OCI-LY7 (cell line): ENCODE results near the gene ENSA. TPM values are rescaled to one million over a fixed set of nuclear protein-coding genes. Genes with fewer than 3 reads are reported as not detected.
"Not testable (repeated sequence)": the region's sequence is repeated elsewhere in the genome, so short reads cannot be mapped to it uniquely, and the experiment has no call there.

Experiments used
- BruUV-seq: library from RNA; stranded (reverse); fragments of 400-500 nt; replicated peaks from 2 replicates; lab custom pipeline; 2021; lab: Mats Ljungman, UMichigan
- CTCF ChIA-PET: fragments of 300-600 bp; sonication (Branson Sonifier 250); formaldehyde crosslinking; loops from one replicate; lab custom pipeline; 2022; ENCODE audit warnings: antibody characterized with exemption; ENCODE audit not compliant: unreplicated experiment; lab: Charles Lee
- POLR2A ChIA-PET: fragments of 300-600 bp; sonication (Branson Sonifier 250); formaldehyde crosslinking; loops from one replicate; lab custom pipeline; 2022; ENCODE audit warnings: antibody characterized with exemption; lab: Charles Lee
- DNase-seq: peaks from one replicate; pipeline ENCODE4 v3.0.0-alpha.2; 2015; ENCODE audit warnings: low spot score
- H2AFZ ChIP-seq: fragments of 200-600 bp; sonication (generic), shearing (Covaris generic); 2 replicates; pipeline ENCODE4 v1.6.1; 2014; ENCODE audit warnings: mild to moderate bottlenecking, antibody characterized with exemption, low read length, moderate library complexity
- H3K27ac ChIP-seq: fragments of 200-600 bp; sonication (generic); 2 replicates; pipeline ENCODE4 v1.5.1; 2014; ENCODE audit warnings: mixed run types, low read depth, mild to moderate bottlenecking, moderate library complexity, low read length, inconsistent platforms; ENCODE audit not compliant: poor library complexity, severe bottlenecking
- H3K36me3 ChIP-seq: fragments of 200-600 bp; sonication (generic); 2 replicates; pipeline ENCODE4 v1.6.1; 2014; ENCODE audit warnings: mild to moderate bottlenecking, antibody characterized with exemption, low read length, moderate library complexity, mixed read lengths; ENCODE audit not compliant: insufficient read depth
- H3K4me1 ChIP-seq: fragments of 200-600 bp; sonication (generic); 2 replicates; pipeline ENCODE4 v1.5.1; 2014; ENCODE audit warnings: mild to moderate bottlenecking, low read length; ENCODE audit not compliant: insufficient read depth, poor library complexity, severe bottlenecking
- H3K4me2 ChIP-seq: fragments of 200-600 bp; sonication (generic); 2 replicates; pipeline ENCODE4 v1.6.1; 2014; ENCODE audit warnings: mild to moderate bottlenecking, low read length
- H3K4me3 ChIP-seq: fragments of 200-600 bp; sonication (generic); 2 replicates; pipeline ENCODE4 v1.5.1; 2014; ENCODE audit warnings: mild to moderate bottlenecking, low read depth, low read length; ENCODE audit not compliant: poor library complexity, severe bottlenecking
- H3K79me2 ChIP-seq: fragments of 200-600 bp; sonication (generic); 2 replicates; pipeline ENCODE4 v1.6.1; 2016; ENCODE audit warnings: low read depth, mild to moderate bottlenecking, low read length, moderate library complexity, mixed read lengths; ENCODE audit not compliant: insufficient read depth
- H3K9me2 ChIP-seq: fragments of 200-600 bp; sonication (generic); 2 replicates; pipeline ENCODE4 v1.6.1; 2016; ENCODE audit warnings: mild to moderate bottlenecking, low read length, mixed read lengths; ENCODE audit not compliant: insufficient read depth
- H3K9me3 ChIP-seq: fragments of 200-600 bp; sonication (generic); 2 replicates; pipeline ENCODE4 v1.6.1; 2014; ENCODE audit warnings: mild to moderate bottlenecking, mixed run types, low read length, mixed read lengths
- H4K20me1 ChIP-seq: fragments of 200-600 bp; sonication (generic); 2 replicates; pipeline ENCODE4 v1.6.1; 2014; ENCODE audit warnings: mild to moderate bottlenecking, antibody characterized with exemption, low read length, moderate library complexity, mixed read lengths; ENCODE audit not compliant: insufficient read depth
- EZH2phosphoT487 ChIP-seq: fragments of 200-600 bp; sonication (generic); IDR thresholded peaks from 2 replicates; pipeline ENCODE4 v1.6.1; 2018; ENCODE audit warnings: low read depth, borderline replicate concordance, mild to moderate bottlenecking, mixed run types, antibody characterized with exemption, low read length, moderate library complexity, mixed read lengths
- intact Hi-C: fragments of 100-400 bp; cut with micrococcal nuclease; formaldehyde crosslinking; loops from one replicate; pipeline ENCODE4 v1.10.0; 2022; ENCODE audit not compliant: unreplicated experiment
- total RNA-seq, 2 experiments: library from RNA; depleted of rRNA in 1 of 2; stranded (reverse); fragments of >200 nt in 1 of 2; shearing (Covaris generic) in 1 of 2; gene quantifications; 2 replicates each; pipeline ENCODE4 v1.2.3, GENCODE V29; 2014 to 2022
- TF ChIP-seq, protein P1 (sequence below): fragments of 200-600 bp; sonication (generic); conservative IDR thresholded peaks from 2 replicates; pipeline ENCODE4 v1.5.1; 2014; ENCODE audit warnings: mild to moderate bottlenecking, antibody characterized with exemption, low read length, moderate library complexity, mixed read lengths

ENSA gene
- total RNA-seq, 2 experiments from 2014 or later: 97.1 to 164 TPM

GRCh38 chr1:150606463-150607142 is 22.8 kb downstream of the ENSA start:
- peaks cover 12% of the 10 kb centered on the region for H3K36me3 ChIP-seq
- ChIA-PET POLR2A (interaction anchor here (0.6 to 0.9 kb wide), 3 partner anchors 21 to 65 kb away, joined by 3 read pairs; no protein-coding TSS in a partner anchor), CTCF (no interaction called here)
- no TSS peak for BruUV-seq
- H3K4me3 ChIP-seq: no peak overlapping the region
- peaks cover 32% of the 10 kb centered on the region for H3K4me1 ChIP-seq
- no peaks in the 10 kb centered on the region for H4K20me1 ChIP-seq
- no peaks in the 10 kb centered on the region for H3K9me2 ChIP-seq
- H3K27ac ChIP-seq: no peak overlapping the region
- H3K9me3 ChIP-seq: no peaks in the 10 kb centered on the region
- no peak overlapping the region for H2AFZ ChIP-seq
- no peaks in the 10 kb centered on the region for H3K79me2 ChIP-seq
- intact Hi-C loops: no loop called here
- TF ChIP-seq EZH2phosphoT487: no peak
- TF ChIP-seq, protein P1, sequence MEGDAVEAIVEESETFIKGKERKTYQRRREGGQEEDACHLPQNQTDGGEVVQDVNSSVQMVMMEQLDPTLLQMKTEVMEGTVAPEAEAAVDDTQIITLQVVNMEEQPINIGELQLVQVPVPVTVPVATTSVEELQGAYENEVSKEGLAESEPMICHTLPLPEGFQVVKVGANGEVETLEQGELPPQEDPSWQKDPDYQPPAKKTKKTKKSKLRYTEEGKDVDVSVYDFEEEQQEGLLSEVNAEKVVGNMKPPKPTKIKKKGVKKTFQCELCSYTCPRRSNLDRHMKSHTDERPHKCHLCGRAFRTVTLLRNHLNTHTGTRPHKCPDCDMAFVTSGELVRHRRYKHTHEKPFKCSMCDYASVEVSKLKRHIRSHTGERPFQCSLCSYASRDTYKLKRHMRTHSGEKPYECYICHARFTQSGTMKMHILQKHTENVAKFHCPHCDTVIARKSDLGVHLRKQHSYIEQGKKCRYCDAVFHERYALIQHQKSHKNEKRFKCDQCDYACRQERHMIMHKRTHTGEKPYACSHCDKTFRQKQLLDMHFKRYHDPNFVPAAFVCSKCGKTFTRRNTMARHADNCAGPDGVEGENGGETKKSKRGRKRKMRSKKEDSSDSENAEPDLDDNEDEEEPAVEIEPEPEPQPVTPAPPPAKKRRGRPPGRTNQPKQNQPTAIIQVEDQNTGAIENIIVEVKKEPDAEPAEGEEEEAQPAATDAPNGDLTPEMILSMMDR: no peak
- no peak for DNase-seq
- H3K4me2 ChIP-seq: no peak overlapping the region

DNA sequence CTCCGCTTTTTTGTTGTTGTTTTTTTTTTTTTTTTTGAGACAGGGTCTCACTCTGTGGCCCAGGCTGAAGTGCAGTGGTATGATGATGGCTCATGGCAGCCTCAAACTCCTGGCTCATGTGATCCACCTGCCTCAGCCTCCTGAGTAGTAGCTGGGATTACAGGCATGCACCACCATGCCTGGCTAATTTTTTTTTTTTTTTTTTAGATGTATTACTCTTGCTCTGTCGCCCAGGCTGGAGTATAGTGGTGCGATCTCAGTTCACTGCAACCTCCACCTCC is 24.0 kb downstream of the ENSA start:
- intact Hi-C loops, H3K4me3 ChIP-seq, H2AFZ ChIP-seq, BruUV-seq, H3K79me2 ChIP-seq, DNase-seq, CTCF ChIA-PET, H3K27ac ChIP-seq, H4K20me1 ChIP-seq, H3K9me2 ChIP-seq, H3K4me2 ChIP-seq, H3K9me3 ChIP-seq: not testable (repeated sequence)
- POLR2A ChIA-PET: interaction anchor here (0.6 to 1.5 kb wide), 5 partner anchors 18 to 803 kb away, joined by 3 to 4 read pairs (median 3); partner anchors contain the start of gene MCL1
- Histone ChIP-seq H3K4me1 (peaks cover 20% of the 10 kb centered on the region), H3K36me3 (peaks cover 10% of the 10 kb centered on the region)

DNA sequence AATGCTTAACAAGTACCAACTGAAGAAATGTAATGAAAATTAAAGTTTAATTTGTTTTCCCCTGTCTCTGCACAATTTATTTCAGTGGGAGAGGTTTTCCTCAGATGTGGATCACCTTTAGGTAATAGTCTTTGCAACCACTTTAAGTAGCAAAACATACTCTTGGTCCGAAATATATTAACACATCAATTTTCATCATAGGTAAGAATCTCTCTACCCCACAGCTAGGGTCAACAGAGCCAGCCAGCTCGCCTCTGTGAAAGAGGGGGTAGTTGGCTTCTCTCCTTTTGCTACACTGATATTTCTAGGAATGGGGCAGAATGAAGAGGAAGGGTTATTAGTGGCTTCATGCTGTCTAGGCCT is 25.2 kb downstream of the ENSA start:
- Histone ChIP-seq H3K4me2 (no peak overlapping the region), H3K9me3 (no peaks in the 10 kb centered on the region), H2AFZ (no peak overlapping the region), H3K4me1 (peaks cover 8% of the 10 kb centered on the region), H3K4me3 (no peak overlapping the region), H3K36me3 (peaks cover 10% of the 10 kb centered on the region), H4K20me1 (no peaks in the 10 kb centered on the region), H3K79me2 (no peaks in the 10 kb centered on the region), H3K9me2 (no peaks in the 10 kb centered on the region), H3K27ac (no peak overlapping the region)
- CTCF ChIA-PET: no interaction called here
- TF ChIP-seq, protein P1: no peak
- TF ChIP-seq EZH2phosphoT487: no peak
- intact Hi-C loops: no loop called here
- DNase-seq: no peak
- BruUV-seq: no TSS peak
- POLR2A ChIA-PET: interaction anchor here (1.1 to 1.5 kb wide), 3 partner anchors 17 to 41 kb away, joined by 3 to 6 read pairs (median 4); partner anchors contain the start of gene MCL1
